Neutrophil (primary cell): Measurements from ENCODE around the gene FCN1.

Source experiments
- H3K27ac ChIP-seq: fragments of 200-600 bp; sonication (generic); 2 replicates; pipeline ENCODE4 v1.5.1; 2016; ENCODE audit warnings: mild to moderate bottlenecking, moderate library complexity
- H3K27me3 ChIP-seq: fragments of 200-600 bp; sonication (generic); 2 replicates; pipeline ENCODE4 v1.6.0; 2016; ENCODE audit warnings: mild to moderate bottlenecking
- H3K36me3 ChIP-seq: fragments of 200-600 bp; sonication (generic); 2 replicates; pipeline ENCODE4 v1.5.1; 2017
- H3K4me1 ChIP-seq, 2 experiments: fragments of 200-600 bp in 1 of 2; sonication (generic) in 1 of 2; 1 replicate in 1 of 2; 2 replicates in 1 of 2; pipeline versions ENCODE4 v1.5.1 to v1.6.1; 2013 to 2016; ENCODE audit warnings: low read depth in 1 of 2, low read length in 1 of 2, mild to moderate bottlenecking in 1 of 2, moderate library complexity in 1 of 2; ENCODE audit not compliant: control insufficient read depth in 1 of 2, insufficient read depth in 1 of 2
- H3K4me3 ChIP-seq, 2 experiments: fragments of 200-600 bp in 1 of 2; sonication (generic) in 1 of 2; 1 replicate in 1 of 2; 2 replicates in 1 of 2; pipeline ENCODE4 v1.5.1; 2013 to 2016; ENCODE audit warnings: low read depth in 1 of 2, low read length in 1 of 2, mild to moderate bottlenecking in 1 of 2, moderate library complexity in 1 of 2
- H3K9me3 ChIP-seq: fragments of 200-600 bp; sonication (generic); 2 replicates; pipeline ENCODE4 v1.5.1; 2016
- CTCF ChIP-seq: fragments of 200-600 bp; sonication (generic); IDR thresholded peaks from 2 replicates; pipeline ENCODE4 v1.5.1; 2016; ENCODE audit warnings: antibody characterized with exemption

The FCN1 gene

DNA sequence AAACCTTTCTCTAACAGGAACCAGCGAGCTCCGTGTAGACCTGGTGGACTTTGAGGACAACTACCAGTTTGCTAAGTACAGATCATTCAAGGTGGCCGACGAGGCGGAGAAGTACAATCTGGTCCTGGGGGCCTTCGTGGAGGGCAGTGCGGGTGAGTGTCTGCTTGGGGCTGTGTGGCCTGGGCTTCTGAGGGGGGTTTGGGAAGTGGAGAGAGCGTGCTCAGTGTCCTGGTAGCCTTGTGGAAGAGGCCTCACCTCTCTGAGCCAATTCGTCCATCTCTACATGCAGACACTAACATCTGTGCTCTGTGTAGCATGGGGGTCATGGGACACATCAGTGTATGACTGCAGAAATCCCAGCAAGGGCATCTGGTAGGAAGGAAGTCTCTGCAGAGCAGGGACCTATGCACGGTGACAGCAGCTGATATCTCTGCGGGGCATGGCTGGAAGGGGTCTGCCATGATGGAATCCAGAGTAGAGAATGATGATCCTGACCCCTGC, 31.2 kb downstream of the FCN1 start:
- Histone ChIP-seq H3K4me1 (no peaks in the 10 kb centered on the region), H3K27me3 (peaks cover 30% of the 10 kb centered on the region), H3K4me3 (no peak overlapping the region), H3K36me3 (no peaks in the 10 kb centered on the region), H3K27ac (no peak overlapping the region), H3K9me3 (no peaks in the 10 kb centered on the region)
- no peak for TF ChIP-seq CTCF

DNA sequence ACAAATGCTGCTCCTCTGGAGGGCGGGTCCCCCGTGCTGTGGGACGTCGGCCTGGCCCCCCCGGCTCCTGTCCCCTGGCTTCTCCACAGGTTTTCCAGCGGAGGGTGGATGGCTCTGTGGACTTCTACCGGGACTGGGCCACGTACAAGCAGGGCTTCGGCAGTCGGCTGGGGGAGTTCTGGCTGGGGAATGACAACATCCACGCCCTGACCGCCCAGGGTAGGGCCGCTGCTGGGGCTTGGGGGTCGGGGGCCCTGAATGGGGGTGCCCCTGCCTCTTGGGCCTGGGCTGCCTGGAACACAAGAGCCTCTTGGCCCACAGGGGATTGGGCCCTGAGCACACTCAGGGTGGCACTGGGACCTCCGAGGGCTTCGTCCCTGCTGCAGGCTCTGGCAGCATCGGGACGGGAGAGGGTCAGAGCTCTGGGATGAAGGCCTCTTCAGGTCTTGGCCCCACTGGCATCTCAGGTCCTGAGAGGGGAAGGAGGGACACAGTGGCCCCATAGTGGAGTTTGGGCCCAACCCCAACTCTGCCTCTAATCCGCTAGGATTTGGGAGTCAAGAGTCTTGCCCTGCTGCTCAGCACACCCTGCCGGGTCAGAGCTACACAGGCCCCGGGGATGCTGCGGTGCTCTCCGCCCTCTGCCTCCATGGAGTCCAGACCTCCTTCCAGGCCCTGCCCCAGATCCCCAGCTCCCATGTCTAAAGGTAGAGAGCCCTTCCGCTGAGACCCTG, 31.9 kb downstream of the FCN1 start:
- no peaks in the 10 kb centered on the region for H3K36me3 ChIP-seq
- H3K4me3 ChIP-seq, result no peak overlapping the region
- H3K4me1 ChIP-seq, result no peaks in the 10 kb centered on the region
- TF ChIP-seq CTCF, result no peak
- H3K27me3 ChIP-seq, result peaks cover 31% of the 10 kb centered on the region
- no peak overlapping the region for H3K27ac ChIP-seq
- H3K9me3 ChIP-seq, result no peaks in the 10 kb centered on the region

DNA sequence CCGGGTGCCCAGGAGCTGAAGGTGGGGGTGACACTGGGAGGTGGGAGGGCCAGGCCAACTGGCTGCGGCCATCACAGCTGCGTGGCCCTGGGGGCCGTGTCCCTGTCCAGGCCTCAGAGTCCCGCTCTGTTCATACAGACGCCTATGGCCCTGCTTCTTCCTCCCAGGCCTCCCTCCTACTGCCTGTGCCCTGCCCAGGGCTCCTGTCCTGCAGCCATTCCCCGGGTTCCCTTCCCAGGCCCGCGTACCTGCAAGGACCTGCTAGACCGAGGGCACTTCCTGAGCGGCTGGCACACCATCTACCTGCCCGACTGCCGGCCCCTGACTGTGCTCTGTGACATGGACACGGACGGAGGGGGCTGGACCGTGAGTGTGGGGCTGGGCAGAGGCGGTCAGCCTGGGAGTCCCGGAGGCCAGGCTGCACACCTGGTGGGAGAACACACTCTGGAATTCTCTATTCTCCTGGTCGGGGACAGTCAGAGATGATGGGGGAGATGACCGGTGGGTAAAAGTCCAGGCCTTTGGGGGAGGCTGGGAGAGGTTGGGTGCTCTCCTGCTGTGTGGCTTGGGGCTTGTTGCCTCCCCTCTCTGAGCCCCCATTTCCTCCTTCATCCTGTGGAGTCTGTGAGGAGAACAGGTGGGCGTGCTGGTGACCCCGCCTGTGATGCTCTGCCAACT, 32.6 kb downstream of the FCN1 start:
- H3K27me3 ChIP-seq, result peaks cover 25% of the 10 kb centered on the region
- TF ChIP-seq CTCF, result no peak
- H3K27ac ChIP-seq, result no peak overlapping the region
- no peaks in the 10 kb centered on the region for H3K36me3 ChIP-seq
- no peak overlapping the region for H3K4me3 ChIP-seq
- no peaks in the 10 kb centered on the region for H3K4me1 ChIP-seq
- no peaks in the 10 kb centered on the region for H3K9me3 ChIP-seq

GRCh38 chr9:134884492-134884891, 33.2 kb downstream of the FCN1 start:
- TF ChIP-seq CTCF, result no peak
- H3K36me3 ChIP-seq, result no peaks in the 10 kb centered on the region
- H3K4me1 ChIP-seq, result no peaks in the 10 kb centered on the region
- no peaks in the 10 kb centered on the region for H3K9me3 ChIP-seq
- peaks cover 23% of the 10 kb centered on the region for H3K27me3 ChIP-seq
- no peak overlapping the region for H3K4me3 ChIP-seq
- no peak overlapping the region for H3K27ac ChIP-seq

GRCh38 chr9:134883040-134883782, 34.5 kb downstream of the FCN1 start:
- H3K4me3 ChIP-seq, result no peak overlapping the region
- H3K27me3 ChIP-seq, result peaks cover 17% of the 10 kb centered on the region
- TF ChIP-seq CTCF, result no peak
- H3K27ac ChIP-seq, result no peak overlapping the region
- no peaks in the 10 kb centered on the region for H3K9me3 ChIP-seq
- H3K36me3 ChIP-seq, result no peaks in the 10 kb centered on the region
- H3K4me1 ChIP-seq, result no peaks in the 10 kb centered on the region
